ENCODE results near the gene MARCKSL1.

MARCKSL1 gene

DNA sequence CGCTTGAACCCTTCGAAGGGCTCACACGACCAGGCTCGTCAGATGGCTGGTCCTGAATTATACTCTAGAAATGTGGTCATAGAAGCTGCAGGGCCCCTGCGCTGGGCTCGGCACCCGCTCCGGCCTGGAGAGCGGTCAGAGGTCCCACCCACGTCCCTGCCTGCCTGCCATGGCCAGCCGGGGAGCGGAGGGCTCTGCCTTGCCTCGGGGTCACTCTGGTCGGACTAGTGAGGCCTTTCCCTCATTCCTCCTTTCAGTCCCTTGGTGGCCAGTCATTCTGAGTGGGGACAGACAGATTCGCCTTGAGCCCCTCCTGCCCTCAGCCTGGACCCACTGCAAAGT is 529 bp upstream of the MARCKSL1 start:
- Histone ChIP-seq H3K79me2 (ENCODE audit: control insufficient read depth, low read length) (peaks cover 37% of the 10 kb centered on the region), H4K20me1 (ENCODE audit: control insufficient read depth, insufficient read depth, low read depth, low read length) (peaks cover 15% of the 10 kb centered on the region), H3K4me1 (ENCODE audit: control insufficient read depth, low read length) (peaks cover 64% of the 10 kb centered on the region), H3F3A (ENCODE audit: control insufficient read depth, insufficient read depth) (peaks cover 38% of the 10 kb centered on the region), H3K27me3 (ENCODE audit: control insufficient read depth, low read length) (no peaks in the 10 kb centered on the region), H3K4me2 (ENCODE audit: low read length) (peak overlapping the region; percentile 85), H3K9me2 (replicated peaks; ENCODE audit: control insufficient read depth, low read length) (no peaks in the 10 kb centered on the region), H3K4me3 (ENCODE audit: low read length) (peak overlapping the region; percentile 82), H3K36me3 (ENCODE audit: control insufficient read depth, low read length) (peaks cover 35% of the 10 kb centered on the region), H3K27ac (ENCODE audit: low read depth, low read length) (peak overlapping the region; percentile 53), H3K9me3 (ENCODE audit: control insufficient read depth, insufficient read depth, low read length) (no peaks in the 10 kb centered on the region)
- TF ChIP-seq, protein P1, sequence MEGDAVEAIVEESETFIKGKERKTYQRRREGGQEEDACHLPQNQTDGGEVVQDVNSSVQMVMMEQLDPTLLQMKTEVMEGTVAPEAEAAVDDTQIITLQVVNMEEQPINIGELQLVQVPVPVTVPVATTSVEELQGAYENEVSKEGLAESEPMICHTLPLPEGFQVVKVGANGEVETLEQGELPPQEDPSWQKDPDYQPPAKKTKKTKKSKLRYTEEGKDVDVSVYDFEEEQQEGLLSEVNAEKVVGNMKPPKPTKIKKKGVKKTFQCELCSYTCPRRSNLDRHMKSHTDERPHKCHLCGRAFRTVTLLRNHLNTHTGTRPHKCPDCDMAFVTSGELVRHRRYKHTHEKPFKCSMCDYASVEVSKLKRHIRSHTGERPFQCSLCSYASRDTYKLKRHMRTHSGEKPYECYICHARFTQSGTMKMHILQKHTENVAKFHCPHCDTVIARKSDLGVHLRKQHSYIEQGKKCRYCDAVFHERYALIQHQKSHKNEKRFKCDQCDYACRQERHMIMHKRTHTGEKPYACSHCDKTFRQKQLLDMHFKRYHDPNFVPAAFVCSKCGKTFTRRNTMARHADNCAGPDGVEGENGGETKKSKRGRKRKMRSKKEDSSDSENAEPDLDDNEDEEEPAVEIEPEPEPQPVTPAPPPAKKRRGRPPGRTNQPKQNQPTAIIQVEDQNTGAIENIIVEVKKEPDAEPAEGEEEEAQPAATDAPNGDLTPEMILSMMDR (IDR thresholded peaks at IDR 0.05; ENCODE audit: low read depth, low read length, poor library complexity, severe bottlenecking): no peak
- TF ChIP-seq EZH2phosphoT487 (IDR thresholded peaks at IDR 0.05; ENCODE audit: borderline replicate concordance, low read length): no peak

DNA sequence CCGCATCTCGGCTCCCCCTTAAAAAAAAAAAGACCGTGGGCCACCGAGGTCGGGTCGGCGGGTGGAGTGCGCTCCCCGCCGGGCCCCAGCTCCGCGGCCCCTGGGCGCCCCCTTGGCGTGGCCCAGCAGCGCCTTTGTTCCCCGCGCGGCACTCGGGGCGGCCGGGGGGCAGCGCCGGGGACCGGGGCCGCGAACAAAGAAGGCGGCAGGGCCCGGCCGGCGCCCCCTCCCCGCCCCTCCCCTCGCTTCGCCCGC is 571 bp downstream of the MARCKSL1 start:
- Histone ChIP-seq H3K4me1 (ENCODE audit: control insufficient read depth, low read length) (peaks cover 64% of the 10 kb centered on the region), H3F3A (ENCODE audit: control insufficient read depth, insufficient read depth) (peaks cover 42% of the 10 kb centered on the region), H3K27ac (ENCODE audit: low read depth, low read length) (peak overlapping the region; percentile 66), H3K4me3 (ENCODE audit: low read length) (peak overlapping the region; percentile 82), H3K27me3 (ENCODE audit: control insufficient read depth, low read length) (no peaks in the 10 kb centered on the region), H3K4me2 (ENCODE audit: low read length) (peak overlapping the region; percentile 85), H3K9me3 (ENCODE audit: control insufficient read depth, insufficient read depth, low read length) (no peaks in the 10 kb centered on the region), H3K9me2 (replicated peaks; ENCODE audit: control insufficient read depth, low read length) (no peaks in the 10 kb centered on the region), H4K20me1 (ENCODE audit: control insufficient read depth, insufficient read depth, low read depth, low read length) (peaks cover 15% of the 10 kb centered on the region), H3K36me3 (ENCODE audit: control insufficient read depth, low read length) (peaks cover 46% of the 10 kb centered on the region), H3K79me2 (ENCODE audit: control insufficient read depth, low read length) (peaks cover 37% of the 10 kb centered on the region)
- TF ChIP-seq EZH2phosphoT487 (IDR thresholded peaks at IDR 0.05; ENCODE audit: borderline replicate concordance, low read length): no peak
- TF ChIP-seq, protein P1 (IDR thresholded peaks at IDR 0.05; ENCODE audit: low read depth, low read length, poor library complexity, severe bottlenecking): no peak

DNA sequence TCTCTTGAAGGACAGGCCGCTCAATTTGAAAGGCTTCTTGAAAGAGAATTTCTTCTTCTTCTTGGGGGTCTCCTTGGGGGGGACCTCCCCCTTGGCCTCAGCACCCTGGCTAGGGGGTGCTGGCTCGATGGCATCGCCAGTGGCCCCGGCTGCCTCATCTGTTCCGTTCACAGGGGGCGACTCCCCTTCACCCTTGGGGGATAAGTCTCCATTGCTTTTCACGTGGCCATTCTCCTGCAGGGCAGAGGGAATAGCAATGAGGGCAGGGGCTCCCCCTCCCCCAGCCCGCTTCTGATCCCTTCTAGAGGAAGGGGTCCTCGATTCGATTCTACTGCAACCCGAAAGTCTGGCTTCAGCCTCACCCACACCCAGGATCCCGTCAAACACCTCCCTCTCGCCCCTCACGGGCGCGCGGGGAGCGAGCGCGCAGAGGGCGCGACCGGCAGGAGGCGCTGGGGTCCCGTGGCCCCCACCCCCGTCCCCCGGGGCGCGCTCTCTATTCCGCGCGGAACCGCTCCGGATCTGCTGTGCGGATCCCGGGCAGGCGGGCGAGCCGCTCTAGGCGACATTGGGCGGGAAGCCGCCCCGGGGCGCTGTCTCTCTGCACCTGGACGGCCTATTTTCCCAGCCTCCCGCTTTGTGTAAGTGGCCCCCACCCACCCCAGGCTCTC is 1.0 kb downstream of the MARCKSL1 start:
- Histone ChIP-seq H3K4me1 (ENCODE audit: control insufficient read depth, low read length) (peaks cover 63% of the 10 kb centered on the region), H3K9me3 (ENCODE audit: control insufficient read depth, insufficient read depth, low read length) (no peaks in the 10 kb centered on the region), H3K36me3 (ENCODE audit: control insufficient read depth, low read length) (peaks cover 51% of the 10 kb centered on the region), H3K4me3 (ENCODE audit: low read length) (peak overlapping the region; percentile 82), H3K4me2 (ENCODE audit: low read length) (peak overlapping the region; percentile 85), H4K20me1 (ENCODE audit: control insufficient read depth, insufficient read depth, low read depth, low read length) (peaks cover 15% of the 10 kb centered on the region), H3K79me2 (ENCODE audit: control insufficient read depth, low read length) (peaks cover 37% of the 10 kb centered on the region), H3K9me2 (replicated peaks; ENCODE audit: control insufficient read depth, low read length) (no peaks in the 10 kb centered on the region), H3K27me3 (ENCODE audit: control insufficient read depth, low read length) (no peaks in the 10 kb centered on the region), H3K27ac (ENCODE audit: low read depth, low read length) (peak overlapping the region; percentile 66), H3F3A (ENCODE audit: control insufficient read depth, insufficient read depth) (peaks cover 42% of the 10 kb centered on the region)
- TF ChIP-seq EZH2phosphoT487 (IDR thresholded peaks at IDR 0.05; ENCODE audit: borderline replicate concordance, low read length): no peak
- TF ChIP-seq, protein P1 (IDR thresholded peaks at IDR 0.05; ENCODE audit: low read depth, low read length, poor library complexity, severe bottlenecking): peak; percentile 97

All from DOHH2 (cell line).